MM.1S (cell line): ENCODE results near the gene PAXX.

ENCODE experiments used
- EZH2 ChIP-seq: fragments of 300-600 bp; sonication (generic); optimal IDR thresholded peaks from 2 replicates; pipeline ENCODE3; 2017; ENCODE audit warnings: low read depth, mild to moderate bottlenecking, antibody characterized with exemption, low read length, mixed read lengths
- TF ChIP-seq, protein P1 (sequence below): fragments of 300-600 bp; sonication (generic); IDR thresholded peaks from 2 replicates; pipeline ENCODE4 v1.5.1; 2016; ENCODE audit warnings: antibody characterized with exemption, low read length, mixed read lengths

DNA sequence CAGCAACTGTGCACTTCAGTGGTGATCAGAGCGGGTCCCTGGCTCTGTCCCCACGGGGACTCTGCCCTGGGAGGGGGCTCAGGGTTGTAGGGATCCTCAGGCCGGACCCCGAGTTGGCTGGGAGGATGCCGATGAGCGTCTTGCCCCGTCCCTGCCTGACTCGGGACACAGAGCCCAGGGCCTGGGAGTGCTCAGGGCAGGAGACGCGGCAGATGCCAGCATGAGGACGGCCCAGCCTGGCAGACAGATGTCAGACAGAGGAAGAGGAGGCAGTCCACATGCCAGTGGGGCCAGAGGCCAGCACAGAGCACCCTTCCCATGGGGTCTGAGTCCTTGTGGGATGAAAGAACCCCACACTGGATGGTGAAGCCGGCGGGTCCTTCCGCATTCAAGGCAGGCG lies 28.9 kb upstream of the PAXX start:
- TF ChIP-seq, protein P1, sequence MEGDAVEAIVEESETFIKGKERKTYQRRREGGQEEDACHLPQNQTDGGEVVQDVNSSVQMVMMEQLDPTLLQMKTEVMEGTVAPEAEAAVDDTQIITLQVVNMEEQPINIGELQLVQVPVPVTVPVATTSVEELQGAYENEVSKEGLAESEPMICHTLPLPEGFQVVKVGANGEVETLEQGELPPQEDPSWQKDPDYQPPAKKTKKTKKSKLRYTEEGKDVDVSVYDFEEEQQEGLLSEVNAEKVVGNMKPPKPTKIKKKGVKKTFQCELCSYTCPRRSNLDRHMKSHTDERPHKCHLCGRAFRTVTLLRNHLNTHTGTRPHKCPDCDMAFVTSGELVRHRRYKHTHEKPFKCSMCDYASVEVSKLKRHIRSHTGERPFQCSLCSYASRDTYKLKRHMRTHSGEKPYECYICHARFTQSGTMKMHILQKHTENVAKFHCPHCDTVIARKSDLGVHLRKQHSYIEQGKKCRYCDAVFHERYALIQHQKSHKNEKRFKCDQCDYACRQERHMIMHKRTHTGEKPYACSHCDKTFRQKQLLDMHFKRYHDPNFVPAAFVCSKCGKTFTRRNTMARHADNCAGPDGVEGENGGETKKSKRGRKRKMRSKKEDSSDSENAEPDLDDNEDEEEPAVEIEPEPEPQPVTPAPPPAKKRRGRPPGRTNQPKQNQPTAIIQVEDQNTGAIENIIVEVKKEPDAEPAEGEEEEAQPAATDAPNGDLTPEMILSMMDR = no peak
- TF ChIP-seq EZH2 = no peak
